LNCaP clone FGC (cell line): Measurements from ENCODE around the gene RANBP10.

Experiments used
- DNase-seq: peaks from one replicate; pipeline ENCODE4 v3.0.0-alpha.2; 2011; ENCODE audit warnings: low read depth
- H3K4me3 ChIP-seq: 2 replicates; pipeline ENCODE4 v1.5.1; 2011; ENCODE audit warnings: mild to moderate bottlenecking, low read depth, low read length, control low read depth
- CTCF ChIP-seq: IDR thresholded peaks from 2 replicates; pipeline ENCODE4 v1.5.1; 2012; ENCODE audit warnings: mild to moderate bottlenecking; ENCODE audit not compliant: control insufficient read depth, insufficient read depth; ENCODE audit errors: extremely low read depth

Gene RANBP10

GRCh38 chr16:67825906-67826305 is 19.5 kb upstream of the RANBP10 start:
- DNase-seq, result no peak
- H3K4me3 ChIP-seq, result no peak overlapping the region
- no peak for TF ChIP-seq CTCF

- TF ChIP-seq CTCF, result no peak
- DNase-seq, result no peak
- no peak overlapping the region for H3K4me3 ChIP-seq
Observed at GRCh38 chr16:67825119-67825518, 18.8 kb upstream of the RANBP10 start.

- no peak for TF ChIP-seq CTCF
- no peak overlapping the region for H3K4me3 ChIP-seq
- DNase-seq, result no peak
Observed at GRCh38 chr16:67822511-67822910, 16.2 kb upstream of the RANBP10 start.

GRCh38 chr16:67820608-67821259 is 14.4 kb upstream of the RANBP10 start:
- TF ChIP-seq CTCF, result 0 out of 2 replicates have a peak, but pooled peaks have one; percentile 10
- DNase-seq, result no peak
- no peak overlapping the region for H3K4me3 ChIP-seq

GRCh38 chr16:67814567-67814966 is 8.2 kb upstream of the RANBP10 start:
- H3K4me3 ChIP-seq, result no peak overlapping the region
- no peak for TF ChIP-seq CTCF
- DNase-seq, result peak; percentile 69

- no peak overlapping the region for H3K4me3 ChIP-seq
- no peak for DNase-seq
Observed at GRCh38 chr16:67811899-67812298, 5.5 kb upstream of the RANBP10 start.

More at GRCh38 chr16:67811899-67812298, 5.5 kb upstream of the RANBP10 start:
- TF ChIP-seq CTCF, result no peak
